PC-9 (cell line): Measurements from ENCODE around the gene SSR2. TPM values are rescaled to one million over a fixed set of nuclear protein-coding genes. Genes with fewer than 3 reads are reported as not detected.
A peak's percentile ranks its signal among the peaks of the same experiment; 100 is the strongest.

ENCODE experiments used
- BruUV-seq: library from RNA; stranded (reverse); fragments of 400-500 nt; replicated peaks from 2 replicates; lab custom pipeline; 2021; lab: Mats Ljungman, UMichigan
- CTCF ChIA-PET: fragments of 300-600 bp; sonication (Branson Sonifier 250); formaldehyde crosslinking; loops from one replicate; lab custom pipeline; 2022; ENCODE audit warnings: antibody characterized with exemption; lab: Charles Lee
- POLR2A ChIA-PET: fragments of 300-600 bp; sonication (Branson Sonifier 250); formaldehyde crosslinking; loops from one replicate; lab custom pipeline; 2022; ENCODE audit warnings: antibody characterized with exemption; ENCODE audit not compliant: unreplicated experiment; lab: Charles Lee
- DNase-seq, 2 experiments: peaks; one replicate each; pipeline versions ENCODE4 v3.0.0 to v3.0.0-alpha.2; 2015 to 2022; ENCODE audit warnings: mixed read lengths in 1 of 2
- H2AFZ ChIP-seq: fragments of 200-600 bp; sonication (generic); 2 replicates; pipeline ENCODE4 v1.8.1; 2017; ENCODE audit warnings: antibody characterized with exemption
- H3F3A ChIP-seq: fragments of 200-600 bp; sonication (generic); 2 replicates; pipeline ENCODE4 v1.8.1; 2017; ENCODE audit warnings: antibody characterized with exemption, mild to moderate bottlenecking, low read depth; ENCODE audit not compliant: insufficient read depth
- H3K27ac ChIP-seq: fragments of 200-600 bp; sonication (generic); 2 replicates; pipeline ENCODE4 v1.6.1; 2016; ENCODE audit warnings: mixed run types
- H3K27me3 ChIP-seq: fragments of 200-600 bp; sonication (generic); 2 replicates; pipeline ENCODE4 v1.6.1; 2016; ENCODE audit warnings: low read depth, mixed run types; ENCODE audit not compliant: insufficient read depth
- H3K36me3 ChIP-seq: fragments of 200-600 bp; sonication (generic); 2 replicates; pipeline ENCODE4 v1.6.1; 2016; ENCODE audit warnings: low read depth, mixed run types
- H3K4me1 ChIP-seq: fragments of 200-600 bp; sonication (generic); replicated peaks from 2 replicates; pipeline ENCODE4 v1.6.1; 2016; ENCODE audit warnings: mixed run types; ENCODE audit not compliant: insufficient read depth
- H3K4me2 ChIP-seq: fragments of 200-600 bp; sonication (generic); 2 replicates; pipeline ENCODE4 v1.6.1; 2017; ENCODE audit warnings: mixed run types
- H3K4me3 ChIP-seq: fragments of 200-600 bp; sonication (generic); 2 replicates; pipeline ENCODE4 v1.6.1; 2016; ENCODE audit warnings: mixed run types
- H3K79me2 ChIP-seq: fragments of 200-600 bp; sonication (generic); 2 replicates; pipeline ENCODE4 v1.6.1; 2017; ENCODE audit warnings: low read depth, mixed run types
- H3K9me2 ChIP-seq: fragments of 200-600 bp; sonication (generic); 2 replicates; pipeline ENCODE4 v1.8.1; 2017; ENCODE audit warnings: mild to moderate bottlenecking; ENCODE audit not compliant: insufficient read depth
- H3K9me3 ChIP-seq: fragments of 200-600 bp; sonication (generic); 2 replicates; pipeline ENCODE4 v1.8.1; 2016; ENCODE audit warnings: low read depth; ENCODE audit not compliant: insufficient read depth
- H4K20me1 ChIP-seq: fragments of 200-600 bp; sonication (generic); 2 replicates; pipeline ENCODE4 v1.8.1; 2017; ENCODE audit not compliant: insufficient read depth
- EZH2 ChIP-seq: fragments of 200-600 bp; sonication (generic); IDR thresholded peaks from 2 replicates; pipeline ENCODE4 v1.8.0; 2017; ENCODE audit warnings: antibody characterized with exemption, low read depth
- intact Hi-C: fragments of 100-400 bp; cut with micrococcal nuclease; formaldehyde crosslinking; loops from one replicate; pipeline ENCODE4 v1.10.0; 2022; ENCODE audit not compliant: unreplicated experiment
- total RNA-seq: library from RNA; stranded (reverse); gene quantifications from 2 replicates; pipeline ENCODE4 v1.2.3, GENCODE V29; 2021
- TF ChIP-seq, protein P1 (sequence below): fragments of 200-600 bp; sonication (generic); conservative IDR thresholded peaks from 2 replicates; pipeline ENCODE4 v1.6.1; 2017; ENCODE audit warnings: mixed run types, antibody characterized with exemption, mild to moderate bottlenecking, moderate library complexity

Gene SSR2
- total RNA-seq, 1 experiment from 2014 or later: 196 TPM

DNA sequence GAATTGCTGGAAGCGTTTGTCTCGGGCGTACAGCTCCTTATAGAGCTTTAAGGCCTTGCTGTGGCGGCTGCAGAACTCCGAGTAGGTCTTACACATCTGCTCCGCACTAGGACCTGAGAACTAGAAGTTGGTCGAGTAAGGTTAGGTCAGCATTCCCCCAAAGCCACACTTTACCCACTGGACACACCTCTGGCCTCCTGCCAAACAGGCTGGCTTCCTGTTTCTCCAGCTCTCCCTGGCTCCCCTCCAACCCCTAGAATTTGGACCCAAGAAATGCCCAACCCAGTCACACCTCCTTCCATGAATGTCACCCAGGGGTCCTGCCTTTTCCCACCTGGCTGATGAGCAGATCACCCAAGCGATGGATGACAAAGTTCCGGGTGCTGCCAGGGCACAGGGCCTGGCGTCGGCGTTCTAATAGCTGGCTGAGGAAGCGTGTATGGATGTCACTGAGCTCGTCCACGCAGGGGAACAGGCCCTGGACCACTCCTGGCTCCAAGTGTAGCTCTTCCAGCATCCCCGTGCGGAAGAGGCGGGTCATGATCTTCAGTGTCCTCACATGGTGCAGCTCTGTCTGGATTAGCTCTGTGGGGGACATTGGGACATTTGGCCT, 58.0 kb downstream of the SSR2 start:
- no peaks in the 10 kb centered on the region for H3K9me3 ChIP-seq
- DNase-seq: peak; percentile 52 to 74
- peaks cover 59% of the 10 kb centered on the region for H3K36me3 ChIP-seq
- no peaks in the 10 kb centered on the region for H3K9me2 ChIP-seq
- H3K4me1 ChIP-seq: peaks cover 38% of the 10 kb centered on the region
- intact Hi-C loops: loop anchor here (1.0 kb wide), 5 partner anchors 14 to 99 kb away; partner anchors contain the start of gene RAB25
- TF ChIP-seq, protein P1, sequence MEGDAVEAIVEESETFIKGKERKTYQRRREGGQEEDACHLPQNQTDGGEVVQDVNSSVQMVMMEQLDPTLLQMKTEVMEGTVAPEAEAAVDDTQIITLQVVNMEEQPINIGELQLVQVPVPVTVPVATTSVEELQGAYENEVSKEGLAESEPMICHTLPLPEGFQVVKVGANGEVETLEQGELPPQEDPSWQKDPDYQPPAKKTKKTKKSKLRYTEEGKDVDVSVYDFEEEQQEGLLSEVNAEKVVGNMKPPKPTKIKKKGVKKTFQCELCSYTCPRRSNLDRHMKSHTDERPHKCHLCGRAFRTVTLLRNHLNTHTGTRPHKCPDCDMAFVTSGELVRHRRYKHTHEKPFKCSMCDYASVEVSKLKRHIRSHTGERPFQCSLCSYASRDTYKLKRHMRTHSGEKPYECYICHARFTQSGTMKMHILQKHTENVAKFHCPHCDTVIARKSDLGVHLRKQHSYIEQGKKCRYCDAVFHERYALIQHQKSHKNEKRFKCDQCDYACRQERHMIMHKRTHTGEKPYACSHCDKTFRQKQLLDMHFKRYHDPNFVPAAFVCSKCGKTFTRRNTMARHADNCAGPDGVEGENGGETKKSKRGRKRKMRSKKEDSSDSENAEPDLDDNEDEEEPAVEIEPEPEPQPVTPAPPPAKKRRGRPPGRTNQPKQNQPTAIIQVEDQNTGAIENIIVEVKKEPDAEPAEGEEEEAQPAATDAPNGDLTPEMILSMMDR: no peak
- no peak for TF ChIP-seq EZH2
- H3K27me3 ChIP-seq: no peaks in the 10 kb centered on the region
- no TSS peak for BruUV-seq
- peaks cover 44% of the 10 kb centered on the region for H3K79me2 ChIP-seq
- ChIA-PET CTCF (interaction anchor here (0.8 to 1.5 kb wide), 4 partner anchors 12 to 27 kb away, joined by 3 to 5 read pairs (median 4); no protein-coding TSS in a partner anchor), POLR2A (interaction anchor here (0.7 to 1.8 kb wide), 4 partner anchors 12 to 31 kb away, joined by 4 to 25 read pairs (median 12); no protein-coding TSS in a partner anchor)
- peaks cover 83% of the 10 kb centered on the region for H3F3A ChIP-seq
- peak overlapping the region; percentile 81 for H3K27ac ChIP-seq
- H3K4me2 ChIP-seq: peak overlapping the region; percentile 49
- H2AFZ ChIP-seq: no peak overlapping the region
- H4K20me1 ChIP-seq: peaks cover 19% of the 10 kb centered on the region
- no peak overlapping the region for H3K4me3 ChIP-seq

DNA sequence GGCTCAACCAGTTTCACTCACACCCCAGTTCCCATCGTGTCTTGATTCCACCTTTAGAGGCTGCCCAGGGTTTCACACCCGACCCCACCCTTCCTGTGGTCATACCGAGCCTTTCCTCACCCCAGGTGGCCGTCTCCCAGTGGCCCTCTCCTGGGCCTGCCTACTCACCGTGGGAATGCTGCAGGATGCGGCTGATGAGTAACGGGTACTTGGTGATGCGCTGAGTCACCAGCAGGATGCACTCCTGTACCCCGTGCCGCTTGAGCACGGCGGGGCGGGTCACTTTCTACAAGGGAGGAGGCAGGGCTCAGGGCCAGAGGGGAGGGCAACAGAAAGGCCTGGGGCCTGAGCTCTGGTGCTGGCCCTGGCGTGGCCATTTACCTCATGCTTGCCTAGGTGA, 58.8 kb downstream of the SSR2 start:
- Histone ChIP-seq H3K27me3 (no peaks in the 10 kb centered on the region), H3K4me2 (peak overlapping the region; percentile 80), H3F3A (peaks cover 83% of the 10 kb centered on the region), H3K9me2 (no peaks in the 10 kb centered on the region), H3K36me3 (peaks cover 63% of the 10 kb centered on the region), H3K27ac (peak overlapping the region; percentile 99), H3K4me1 (peaks cover 38% of the 10 kb centered on the region), H3K9me3 (no peaks in the 10 kb centered on the region), H3K4me3 (no peak overlapping the region), H4K20me1 (peaks cover 12% of the 10 kb centered on the region), H2AFZ (no peak overlapping the region), H3K79me2 (peaks cover 43% of the 10 kb centered on the region)
- intact Hi-C loops: loop anchor here (1.0 kb wide), 6 partner anchors 14 to 164 kb away; partner anchors contain the start of gene RAB25
- peak; percentile 98 to 99 for DNase-seq
- no TSS peak for BruUV-seq
- TF ChIP-seq, protein P1: no peak; the same call in 1 of the 2 replicates
- no peak for TF ChIP-seq EZH2
- ChIA-PET POLR2A (interaction anchor here (0.6 to 1.8 kb wide), 7 partner anchors 13 to 93 kb away, joined by 3 to 25 read pairs (median 5); partner anchors contain the start of gene ARHGEF2), CTCF (interaction anchor here (0.8 to 1.5 kb wide), 4 partner anchors 13 to 28 kb away, joined by 3 to 5 read pairs (median 4); no protein-coding TSS in a partner anchor)

DNA sequence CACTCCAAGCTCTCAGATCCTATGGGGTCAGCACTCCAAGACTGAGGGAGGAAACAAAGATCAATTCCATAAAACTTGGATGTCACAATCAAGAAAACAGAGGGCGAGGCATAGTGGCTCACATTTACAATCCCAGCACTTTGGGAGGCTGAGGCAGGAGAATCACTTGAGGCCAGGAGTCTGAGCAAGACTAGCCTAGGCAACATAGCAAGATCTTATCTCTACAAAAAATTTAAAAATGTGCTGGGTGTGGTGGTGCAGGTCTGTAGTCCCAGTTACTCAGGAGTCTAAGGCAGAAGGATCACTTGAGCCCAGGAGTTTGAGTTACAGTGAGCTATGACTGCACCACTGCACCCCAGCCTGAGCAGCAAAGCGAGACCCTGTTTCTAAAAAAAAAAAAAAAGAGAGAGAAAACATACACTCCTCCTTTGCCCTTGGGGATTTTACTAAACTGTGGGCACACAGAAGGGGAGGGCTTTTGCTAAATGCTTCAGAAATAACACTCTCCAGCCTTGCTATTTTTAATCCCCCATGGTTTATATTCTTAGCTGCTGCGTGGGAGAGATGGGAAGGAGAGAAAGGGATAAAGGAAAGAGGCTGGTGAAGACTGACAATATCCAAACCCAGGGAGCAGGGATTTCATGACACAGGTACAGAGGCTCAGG, 60.5 kb downstream of the SSR2 start:
- peaks cover 2% of the 10 kb centered on the region for H4K20me1 ChIP-seq
- no peak for TF ChIP-seq EZH2
- TF ChIP-seq, protein P1: no peak
- peak overlapping the region; percentile 99 for H3K27ac ChIP-seq

More for the DNA sequence above, 60.5 kb downstream of the SSR2 start:
- intact Hi-C loops: no loop called here
- no TSS peak for BruUV-seq
- CTCF ChIA-PET: interaction anchor here (0.6 kb wide), 1 partner anchor 44 kb away, joined by 3 read pairs; no protein-coding TSS in a partner anchor
- peaks cover 44% of the 10 kb centered on the region for H3K79me2 ChIP-seq
- no peaks in the 10 kb centered on the region for H3K9me2 ChIP-seq
- POLR2A ChIA-PET: interaction anchor here (0.6 kb wide), 1 partner anchor 13 kb away, joined by 5 read pairs; no protein-coding TSS in a partner anchor
- H3K27me3 ChIP-seq: no peaks in the 10 kb centered on the region
- H3K36me3 ChIP-seq: peaks cover 67% of the 10 kb centered on the region
- peak overlapping the region; percentile 36; the same call in 1 of the 2 replicates for H3K4me3 ChIP-seq
- DNase-seq: peak; percentile 14 to 52
- H3K4me2 ChIP-seq: peak overlapping the region; percentile 80
- peaks cover 38% of the 10 kb centered on the region for H3K4me1 ChIP-seq
- H3F3A ChIP-seq: peaks cover 89% of the 10 kb centered on the region
- H2AFZ ChIP-seq: no peak overlapping the region
- H3K9me3 ChIP-seq: no peaks in the 10 kb centered on the region
